Karpas-422 (cell line): ENCODE results near the gene EQTN. TPM values are rescaled to one million over a fixed set of nuclear protein-coding genes. Genes with fewer than 3 reads are reported as not detected.
A peak's percentile ranks its signal among the peaks of the same experiment; 100 is the strongest.

ENCODE experiments used
- DNase-seq: peaks from one replicate; pipeline ENCODE4 v3.0.0-alpha.2; 2015
- H2AFZ ChIP-seq: fragments of 200-600 bp; sonication (generic); 2 replicates; pipeline ENCODE4 v1.6.1; 2014; ENCODE audit warnings: antibody characterized with exemption, low read length, mixed read lengths
- H3K27ac ChIP-seq: fragments of 200-600 bp; sonication (generic); 2 replicates; pipeline ENCODE4 v1.5.1; 2014; ENCODE audit warnings: mild to moderate bottlenecking, low read length, moderate library complexity
- H3K27me3 ChIP-seq: fragments of 200-600 bp; sonication (generic); 2 replicates; pipeline ENCODE4 v1.6.1; 2014; ENCODE audit warnings: low read length, mixed read lengths
- H3K36me3 ChIP-seq: fragments of 200-600 bp; sonication (generic); 2 replicates; pipeline ENCODE4 v1.6.1; 2014; ENCODE audit warnings: low read length, mixed read lengths; ENCODE audit not compliant: insufficient read depth
- H3K4me1 ChIP-seq: fragments of 200-600 bp; sonication (generic); 2 replicates; pipeline ENCODE4 v1.6.1; 2014; ENCODE audit warnings: mild to moderate bottlenecking, low read length, mixed read lengths
- H3K4me2 ChIP-seq: fragments of 200-600 bp; sonication (generic); 2 replicates; pipeline ENCODE4 v1.6.1; 2014; ENCODE audit warnings: low read length, low read depth, mild to moderate bottlenecking; ENCODE audit not compliant: poor library complexity, severe bottlenecking
- H3K4me3 ChIP-seq: fragments of 200-600 bp; sonication (generic); 2 replicates; pipeline ENCODE4 v1.5.1; 2014; ENCODE audit warnings: mild to moderate bottlenecking, antibody characterized with exemption, low read length, mixed read lengths
- H3K79me2 ChIP-seq: fragments of 200-600 bp; sonication (generic); 2 replicates; pipeline ENCODE4 v1.6.1; 2014; ENCODE audit warnings: mild to moderate bottlenecking, low read length, mixed read lengths
- H3K9ac ChIP-seq: fragments of 200-600 bp; sonication (generic); 2 replicates; pipeline ENCODE4 v1.6.0; 2014; ENCODE audit warnings: low read length
- H3K9me2 ChIP-seq: fragments of 200-600 bp; sonication (generic), shearing (Covaris generic); replicated peaks from 2 replicates; pipeline ENCODE4 v1.6.0; 2014; ENCODE audit warnings: mild to moderate bottlenecking, low read length, moderate library complexity; ENCODE audit not compliant: insufficient read depth
- H3K9me3 ChIP-seq: fragments of 300-700, 200-600 bp; sonication (generic); 2 replicates; pipeline ENCODE4 v1.6.1; 2014; ENCODE audit warnings: low read length, mixed read lengths
- H4K20me1 ChIP-seq: fragments of 200-600 bp; sonication (generic); 2 replicates; pipeline ENCODE4 v1.6.1; 2014; ENCODE audit warnings: mild to moderate bottlenecking, antibody characterized with exemption, low read length, low read depth; ENCODE audit not compliant: insufficient read depth
- total RNA-seq: library from RNA; depleted of rRNA; stranded (reverse); fragments of >200 nt; shearing (Covaris generic); gene quantifications from 2 replicates; pipeline ENCODE4 v1.2.3, GENCODE V29; 2014; ENCODE audit warnings: low replicate concordance

The EQTN gene
- total RNA-seq, 1 experiment from 2014 or later: not detected

- H2AFZ ChIP-seq: no peak overlapping the region
- H3K9me3 ChIP-seq: no peaks in the 10 kb centered on the region
- no peaks in the 10 kb centered on the region for H3K9me2 ChIP-seq
- no peaks in the 10 kb centered on the region for H3K36me3 ChIP-seq
- no peak overlapping the region for H3K27ac ChIP-seq
- H3K27me3 ChIP-seq: no peaks in the 10 kb centered on the region
- no peak for DNase-seq
- no peak overlapping the region for H3K4me3 ChIP-seq
- peaks cover 8% of the 10 kb centered on the region for H3K4me1 ChIP-seq
- no peaks in the 10 kb centered on the region for H3K79me2 ChIP-seq
- no peaks in the 10 kb centered on the region for H4K20me1 ChIP-seq
- no peak overlapping the region for H3K4me2 ChIP-seq
- no peak overlapping the region for H3K9ac ChIP-seq
Measured at GRCh38 chr9:27282269-27282668, 14.7 kb downstream of the EQTN start.

GRCh38 chr9:27280860-27281259, 16.1 kb downstream of the EQTN start:
- H3K4me3 ChIP-seq: peak overlapping the region; percentile 45; the same call in 1 of the 2 replicates
- peak; percentile 44 for DNase-seq
- H3K79me2 ChIP-seq: no peaks in the 10 kb centered on the region
- no peaks in the 10 kb centered on the region for H3K27me3 ChIP-seq
- H3K9ac ChIP-seq: no peak overlapping the region
- H2AFZ ChIP-seq: no peak overlapping the region
- no peaks in the 10 kb centered on the region for H3K9me3 ChIP-seq
- H3K27ac ChIP-seq: no peak overlapping the region
- peak overlapping the region; percentile 43 for H3K4me2 ChIP-seq
- H3K4me1 ChIP-seq: peaks cover 11% of the 10 kb centered on the region
- no peaks in the 10 kb centered on the region for H3K9me2 ChIP-seq
- H3K36me3 ChIP-seq: no peaks in the 10 kb centered on the region
- no peaks in the 10 kb centered on the region for H4K20me1 ChIP-seq

- Histone ChIP-seq H2AFZ (no peak overlapping the region), H3K4me1 (peaks cover 11% of the 10 kb centered on the region), H3K9me3 (no peaks in the 10 kb centered on the region), H3K4me3 (no peak overlapping the region), H3K79me2 (no peaks in the 10 kb centered on the region), H3K27ac (no peak overlapping the region), H3K36me3 (no peaks in the 10 kb centered on the region), H3K9ac (no peak overlapping the region), H4K20me1 (no peaks in the 10 kb centered on the region), H3K4me2 (no peak overlapping the region), H3K27me3 (no peaks in the 10 kb centered on the region), H3K9me2 (no peaks in the 10 kb centered on the region)
- no peak for DNase-seq
Measured at GRCh38 chr9:27280249-27280648, 16.7 kb downstream of the EQTN start.

GRCh38 chr9:27279611-27280010, 17.3 kb downstream of the EQTN start:
- Histone ChIP-seq H2AFZ (no peak overlapping the region), H3K79me2 (no peaks in the 10 kb centered on the region), H3K36me3 (no peaks in the 10 kb centered on the region), H3K9ac (no peak overlapping the region), H3K4me3 (no peak overlapping the region), H3K4me2 (no peak overlapping the region), H3K9me2 (no peaks in the 10 kb centered on the region), H4K20me1 (no peaks in the 10 kb centered on the region), H3K4me1 (peaks cover 11% of the 10 kb centered on the region), H3K9me3 (no peaks in the 10 kb centered on the region), H3K27me3 (no peaks in the 10 kb centered on the region), H3K27ac (no peak overlapping the region)
- no peak for DNase-seq

GRCh38 chr9:27278374-27278773, 18.6 kb downstream of the EQTN start:
- H4K20me1 ChIP-seq: no peaks in the 10 kb centered on the region
- H3K36me3 ChIP-seq: no peaks in the 10 kb centered on the region
- H3K4me2 ChIP-seq: no peak overlapping the region
- DNase-seq: no peak
- H3K9me2 ChIP-seq: no peaks in the 10 kb centered on the region
- H3K27ac ChIP-seq: no peak overlapping the region
- H3K4me3 ChIP-seq: no peak overlapping the region
- peaks cover 11% of the 10 kb centered on the region for H3K4me1 ChIP-seq
- H2AFZ ChIP-seq: no peak overlapping the region
- no peaks in the 10 kb centered on the region for H3K27me3 ChIP-seq
- H3K9ac ChIP-seq: no peak overlapping the region
- H3K79me2 ChIP-seq: no peaks in the 10 kb centered on the region
- no peaks in the 10 kb centered on the region for H3K9me3 ChIP-seq

GRCh38 chr9:27276193-27277030, 20.5 kb downstream of the EQTN start:
- H3K36me3 ChIP-seq: no peaks in the 10 kb centered on the region
- peak overlapping the region; percentile 50; the same call in 1 of the 2 replicates for H2AFZ ChIP-seq
- H3K4me2 ChIP-seq: no peak overlapping the region
- no peak overlapping the region for H3K4me3 ChIP-seq
- 0 out of 2 replicates have a peak, but pooled peaks cover 2% of the 10 kb centered on the region for H3K27me3 ChIP-seq
- no peaks in the 10 kb centered on the region for H3K79me2 ChIP-seq
- H3K27ac ChIP-seq: no peak overlapping the region
- no peaks in the 10 kb centered on the region for H3K9me3 ChIP-seq
- no peaks in the 10 kb centered on the region for H3K9me2 ChIP-seq
- no peaks in the 10 kb centered on the region for H4K20me1 ChIP-seq
- peak; percentile 85 for DNase-seq
- H3K9ac ChIP-seq: no peak overlapping the region
- peaks cover 22% of the 10 kb centered on the region for H3K4me1 ChIP-seq

GRCh38 chr9:27273186-27273585, 23.8 kb downstream of the EQTN start:
- no peaks in the 10 kb centered on the region for H3K9me2 ChIP-seq
- peaks cover 14% of the 10 kb centered on the region for H3K4me1 ChIP-seq
- no peak overlapping the region for H3K9ac ChIP-seq
- no peak overlapping the region for H2AFZ ChIP-seq
- 0 out of 2 replicates have a peak, but pooled peaks cover 2% of the 10 kb centered on the region for H3K27me3 ChIP-seq
- no peak overlapping the region for H3K27ac ChIP-seq
- H3K9me3 ChIP-seq: no peaks in the 10 kb centered on the region
- no peaks in the 10 kb centered on the region for H3K36me3 ChIP-seq
- H4K20me1 ChIP-seq: no peaks in the 10 kb centered on the region
- no peak for DNase-seq
- no peak overlapping the region for H3K4me2 ChIP-seq
- no peak overlapping the region for H3K4me3 ChIP-seq
- no peaks in the 10 kb centered on the region for H3K79me2 ChIP-seq

GRCh38 chr9:27272103-27272502, 24.8 kb downstream of the EQTN start:
- Histone ChIP-seq H3K79me2 (no peaks in the 10 kb centered on the region), H3K4me3 (no peak overlapping the region), H3K27ac (no peak overlapping the region), H3K4me1 (peaks cover 14% of the 10 kb centered on the region), H3K27me3 (0 out of 2 replicates have a peak, but pooled peaks cover 2% of the 10 kb centered on the region), H3K9ac (no peak overlapping the region), H3K9me2 (no peaks in the 10 kb centered on the region), H3K9me3 (no peaks in the 10 kb centered on the region), H2AFZ (peak overlapping the region; percentile 91), H3K4me2 (peak overlapping the region; percentile 24), H4K20me1 (no peaks in the 10 kb centered on the region), H3K36me3 (no peaks in the 10 kb centered on the region)
- no peak for DNase-seq
